ENCODE results near the gene APBB2. TPM values are rescaled to one million over a fixed set of nuclear protein-coding genes. Genes with fewer than 3 reads are reported as not detected.

The APBB2 gene
- total RNA-seq, 4 donors from 2014 or later, result 32.4 to 133 (median 92.1) TPM

DNA sequence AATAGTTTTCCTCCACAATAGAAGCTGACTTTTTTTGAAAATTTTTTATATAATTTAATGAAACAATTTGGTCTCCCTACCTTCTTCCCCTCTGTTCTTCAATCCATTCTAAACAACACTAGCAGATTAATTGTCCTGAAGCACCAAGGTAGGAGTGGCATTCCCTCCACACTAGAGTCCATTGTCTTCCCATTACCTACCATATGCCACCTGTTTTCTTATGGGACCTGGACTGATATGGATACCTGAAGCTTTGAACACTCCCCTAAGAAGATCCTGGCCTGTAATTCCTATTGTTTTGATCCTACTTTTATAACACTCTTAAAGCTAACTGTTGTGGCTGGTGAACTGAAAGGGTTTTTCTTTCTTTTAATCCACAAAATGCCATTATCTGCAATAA, 92.0 kb downstream of the APBB2 start:
- intact Hi-C loops (cut with DNase I; ENCODE audit: low total_unique reads), result no loop called here
- no peaks in the 10 kb centered on the region for H3K9me3 ChIP-seq
- H3K4me3 ChIP-seq, result no peak overlapping the region
- H3K27ac ChIP-seq, result no peak overlapping the region
- no peak for DNase-seq
- TF ChIP-seq, protein P1, sequence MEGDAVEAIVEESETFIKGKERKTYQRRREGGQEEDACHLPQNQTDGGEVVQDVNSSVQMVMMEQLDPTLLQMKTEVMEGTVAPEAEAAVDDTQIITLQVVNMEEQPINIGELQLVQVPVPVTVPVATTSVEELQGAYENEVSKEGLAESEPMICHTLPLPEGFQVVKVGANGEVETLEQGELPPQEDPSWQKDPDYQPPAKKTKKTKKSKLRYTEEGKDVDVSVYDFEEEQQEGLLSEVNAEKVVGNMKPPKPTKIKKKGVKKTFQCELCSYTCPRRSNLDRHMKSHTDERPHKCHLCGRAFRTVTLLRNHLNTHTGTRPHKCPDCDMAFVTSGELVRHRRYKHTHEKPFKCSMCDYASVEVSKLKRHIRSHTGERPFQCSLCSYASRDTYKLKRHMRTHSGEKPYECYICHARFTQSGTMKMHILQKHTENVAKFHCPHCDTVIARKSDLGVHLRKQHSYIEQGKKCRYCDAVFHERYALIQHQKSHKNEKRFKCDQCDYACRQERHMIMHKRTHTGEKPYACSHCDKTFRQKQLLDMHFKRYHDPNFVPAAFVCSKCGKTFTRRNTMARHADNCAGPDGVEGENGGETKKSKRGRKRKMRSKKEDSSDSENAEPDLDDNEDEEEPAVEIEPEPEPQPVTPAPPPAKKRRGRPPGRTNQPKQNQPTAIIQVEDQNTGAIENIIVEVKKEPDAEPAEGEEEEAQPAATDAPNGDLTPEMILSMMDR (IDR thresholded peaks at IDR 0.05), result no peak
- no peak for TF ChIP-seq POLR2A (IDR thresholded peaks at IDR 0.05)
- no peaks in the 10 kb centered on the region for H3K4me1 ChIP-seq
- H3K36me3 ChIP-seq, result no peaks in the 10 kb centered on the region
- H3K27me3 ChIP-seq, result no peaks in the 10 kb centered on the region

DNA sequence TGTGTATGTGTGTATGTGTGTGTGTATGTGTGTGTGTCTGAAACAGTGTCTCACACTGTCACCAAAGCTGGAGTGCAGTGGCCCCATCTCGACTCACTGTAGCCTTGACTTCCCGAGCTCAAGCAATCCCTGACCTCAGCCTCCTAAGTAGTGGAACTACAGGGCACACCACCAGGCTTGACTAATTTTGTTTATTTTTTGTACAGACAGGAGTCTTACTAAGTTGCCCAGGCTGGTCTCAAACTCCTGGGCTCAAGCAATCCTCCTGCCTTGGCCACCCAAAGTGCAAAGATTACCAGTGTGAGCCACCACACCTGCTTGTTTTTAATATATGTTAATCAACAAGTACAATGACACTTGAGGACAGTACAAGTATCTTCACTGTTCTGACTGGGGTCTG, 92.4 kb downstream of the APBB2 start:
- DNase-seq, result no peak
- H3K36me3 ChIP-seq, result no peaks in the 10 kb centered on the region
- H3K4me3 ChIP-seq, result no peak overlapping the region
- TF ChIP-seq, protein P1 (IDR thresholded peaks at IDR 0.05), result no peak
- TF ChIP-seq POLR2A (IDR thresholded peaks at IDR 0.05), result no peak
- H3K4me1 ChIP-seq, result no peaks in the 10 kb centered on the region
- peak overlapping the region in 1 of 2 donors; percentile 79 for H3K27ac ChIP-seq
- intact Hi-C loops (cut with DNase I; ENCODE audit: low total_unique reads), result no loop called here
- no peaks in the 10 kb centered on the region for H3K27me3 ChIP-seq
- no peaks in the 10 kb centered on the region for H3K9me3 ChIP-seq

DNA sequence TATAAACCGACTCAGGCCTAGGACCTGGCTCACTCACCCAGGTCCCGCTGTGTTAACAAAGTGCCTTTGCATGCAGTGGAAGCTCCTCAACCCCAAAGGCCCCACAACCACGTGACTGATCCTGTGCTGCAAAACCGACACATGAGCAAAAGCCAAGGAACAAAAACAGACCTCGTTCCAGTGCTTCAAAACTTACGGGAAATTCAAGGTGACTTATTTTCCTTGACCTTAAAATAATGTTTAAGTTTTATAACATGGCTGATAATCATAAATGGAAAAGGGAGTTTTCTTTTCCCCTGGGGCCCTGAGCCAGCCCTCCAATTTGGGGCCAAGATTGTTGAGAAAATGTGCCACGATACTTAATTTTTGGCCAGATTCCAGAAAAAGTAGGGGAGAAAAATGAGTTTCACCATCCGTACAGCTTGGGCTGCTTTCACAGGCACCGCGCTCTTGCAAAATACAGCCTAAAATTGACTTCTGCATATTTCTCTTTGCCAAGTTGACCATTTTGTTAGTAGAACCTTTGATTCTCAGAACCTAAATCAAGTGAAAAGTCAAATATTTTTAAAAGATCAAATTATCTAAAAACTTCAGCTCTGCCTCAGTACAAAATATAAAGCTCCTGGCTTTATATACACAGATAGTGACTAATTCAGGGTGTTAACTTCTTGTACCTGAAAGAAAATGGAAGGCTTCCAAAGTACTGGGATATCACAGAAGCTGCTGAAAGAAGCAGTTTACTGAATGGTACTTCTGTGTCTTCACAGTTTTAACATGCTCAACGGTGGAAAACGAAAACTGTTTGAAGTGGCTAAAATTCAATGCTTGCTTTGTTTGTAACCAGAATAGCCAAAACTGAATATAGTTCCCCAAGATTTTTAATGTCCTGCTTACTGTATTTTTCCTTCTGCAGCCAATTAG, 93.8 kb downstream of the APBB2 start:
- no peaks in the 10 kb centered on the region for H3K4me1 ChIP-seq

DNA sequence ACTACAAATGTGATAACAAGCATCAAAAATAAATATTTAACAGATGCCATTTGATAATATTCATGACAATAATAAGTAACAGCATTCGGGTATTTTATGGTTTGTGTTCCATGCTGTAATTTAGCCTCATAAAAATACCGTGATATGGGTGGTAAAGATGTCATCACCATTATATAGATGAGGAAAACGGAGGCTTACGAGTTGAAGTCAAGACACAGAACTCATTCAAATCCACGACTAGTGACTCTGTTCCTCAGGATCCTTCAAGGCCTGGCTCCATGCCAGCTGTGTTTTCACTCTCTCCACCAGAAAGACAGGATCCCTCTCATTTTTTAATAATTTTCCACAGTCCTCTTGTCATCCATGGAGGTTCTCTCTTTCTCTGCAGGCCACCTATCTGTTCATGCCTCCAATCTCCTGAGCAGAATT, 94.5 kb downstream of the APBB2 start:
- DNase-seq, result no peak
- Histone ChIP-seq H3K27ac (peak overlapping the region; percentile 65 to 79), H3K27me3 (no peaks in the 10 kb centered on the region), H3K4me1 (no peaks in the 10 kb centered on the region), H3K4me3 (peak overlapping the region in 1 of 2 donors; percentile 7), H3K9me3 (no peaks in the 10 kb centered on the region), H3K36me3 (no peaks in the 10 kb centered on the region)
- intact Hi-C loops (cut with DNase I; ENCODE audit: low total_unique reads), result no loop called here
- TF ChIP-seq, protein P1 (IDR thresholded peaks at IDR 0.05), result no peak
- TF ChIP-seq POLR2A (IDR thresholded peaks at IDR 0.05), result no peak

More for the DNA sequence above, 93.8 kb downstream of the APBB2 start:
- no peaks in the 10 kb centered on the region for H3K9me3 ChIP-seq
- peak; percentile 79 to 80 for DNase-seq
- H3K36me3 ChIP-seq, result no peaks in the 10 kb centered on the region
- H3K4me3 ChIP-seq, result peak overlapping the region in 1 of 2 donors; percentile 7
- intact Hi-C loops (cut with DNase I; ENCODE audit: low total_unique reads), result no loop called here
- H3K27ac ChIP-seq, result peak overlapping the region; percentile 65 to 79
- no peaks in the 10 kb centered on the region for H3K27me3 ChIP-seq
- TF ChIP-seq, protein P1 (IDR thresholded peaks at IDR 0.05), result no peak
- TF ChIP-seq POLR2A (IDR thresholded peaks at IDR 0.05), result no peak

DNA sequence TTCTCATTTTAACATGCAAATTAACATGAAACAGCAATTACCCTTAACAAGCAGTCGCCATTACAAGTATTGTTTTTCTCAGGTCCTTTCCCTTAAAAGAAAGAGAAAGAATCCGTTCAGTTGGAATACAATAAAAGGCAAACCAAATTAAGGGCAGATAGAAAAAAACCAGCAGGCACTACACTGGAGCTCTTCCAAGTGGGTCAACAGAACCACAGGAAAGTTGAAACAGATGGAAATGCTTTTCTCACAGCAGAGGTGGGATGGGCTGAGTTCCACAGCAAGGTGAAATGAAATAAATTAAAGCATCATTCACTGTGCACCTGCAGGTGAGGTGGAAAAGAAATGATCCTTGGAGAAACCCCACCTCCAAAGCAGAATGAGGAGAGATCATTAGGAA, 102.6 kb downstream of the APBB2 start:
- intact Hi-C loops (cut with DNase I; ENCODE audit: low total_unique reads), result no loop called here
- Histone ChIP-seq H3K9me3 (no peaks in the 10 kb centered on the region), H3K4me3 (no peak overlapping the region), H3K27ac (no peak overlapping the region), H3K27me3 (no peaks in the 10 kb centered on the region), H3K36me3 (no peaks in the 10 kb centered on the region), H3K4me1 (no peaks in the 10 kb centered on the region)
- DNase-seq, result no peak
- TF ChIP-seq, protein P1 (IDR thresholded peaks at IDR 0.05), result no peak
- no peak for TF ChIP-seq POLR2A (IDR thresholded peaks at IDR 0.05)
